Uterus (tissue), 2 donors: Measurements from ENCODE around the gene FAM216A.

Source experiments
- POLR2A ChIP-seq, 2 donors: fragments of 450-650 bp; IDR thresholded peaks; one replicate each; pipeline ENCODE4 v1.6.1; 2016; ENCODE audit warnings: antibody characterized with exemption in 2 of 2, mild to moderate bottlenecking in 1 of 2, moderate library complexity in 1 of 2
- TF ChIP-seq, protein P1 (sequence below), 4 experiments: fragments of 200-600 bp in 2 of 4; fragments of 450-650 bp in 2 of 4; sonication (generic) in 2 of 4; IDR thresholded peaks; one replicate each; pipeline ENCODE4 v1.5.1; 2016 to 2019; ENCODE audit warnings: antibody characterized with exemption in 4 of 4, mild to moderate bottlenecking in 2 of 4, moderate library complexity in 1 of 4

DNA sequence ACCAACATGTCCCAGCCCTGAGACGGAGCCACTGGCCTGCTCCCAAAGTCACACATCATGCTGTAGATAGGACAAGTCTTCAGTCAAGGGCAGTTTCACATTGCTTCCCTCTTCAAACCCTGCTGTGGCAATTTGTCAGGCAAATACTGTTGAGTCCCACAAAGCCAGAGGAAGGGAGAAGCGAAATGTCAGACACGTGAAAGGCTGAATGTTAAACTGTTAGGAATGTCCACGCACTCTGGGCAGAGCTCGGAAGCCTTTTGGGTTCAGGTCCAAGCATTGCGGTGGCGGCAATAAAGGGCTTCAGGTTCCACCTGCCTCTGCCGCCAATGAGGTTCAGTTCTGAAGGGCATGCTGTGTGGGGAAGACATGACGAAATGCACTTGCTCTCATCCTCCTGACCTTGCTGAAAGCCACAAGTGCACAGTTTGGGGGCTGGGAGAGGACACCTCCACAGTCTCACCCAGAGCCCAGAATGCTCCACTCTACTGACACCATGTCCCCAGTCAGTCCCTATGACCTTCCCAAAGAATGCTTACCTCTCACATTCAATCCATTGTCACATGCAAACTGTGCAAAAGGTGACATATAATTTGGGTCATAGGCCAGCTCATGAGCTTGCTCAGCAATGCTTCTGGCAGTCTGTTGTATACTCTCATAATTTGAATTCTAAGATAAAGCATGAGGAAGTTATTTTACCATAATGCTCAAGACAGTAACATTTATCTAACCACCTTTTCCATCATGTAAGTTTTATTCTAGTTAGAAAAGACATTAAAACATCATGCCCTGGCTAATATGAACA, 69.2 kb downstream of the FAM216A start:
- TF ChIP-seq, protein P1, sequence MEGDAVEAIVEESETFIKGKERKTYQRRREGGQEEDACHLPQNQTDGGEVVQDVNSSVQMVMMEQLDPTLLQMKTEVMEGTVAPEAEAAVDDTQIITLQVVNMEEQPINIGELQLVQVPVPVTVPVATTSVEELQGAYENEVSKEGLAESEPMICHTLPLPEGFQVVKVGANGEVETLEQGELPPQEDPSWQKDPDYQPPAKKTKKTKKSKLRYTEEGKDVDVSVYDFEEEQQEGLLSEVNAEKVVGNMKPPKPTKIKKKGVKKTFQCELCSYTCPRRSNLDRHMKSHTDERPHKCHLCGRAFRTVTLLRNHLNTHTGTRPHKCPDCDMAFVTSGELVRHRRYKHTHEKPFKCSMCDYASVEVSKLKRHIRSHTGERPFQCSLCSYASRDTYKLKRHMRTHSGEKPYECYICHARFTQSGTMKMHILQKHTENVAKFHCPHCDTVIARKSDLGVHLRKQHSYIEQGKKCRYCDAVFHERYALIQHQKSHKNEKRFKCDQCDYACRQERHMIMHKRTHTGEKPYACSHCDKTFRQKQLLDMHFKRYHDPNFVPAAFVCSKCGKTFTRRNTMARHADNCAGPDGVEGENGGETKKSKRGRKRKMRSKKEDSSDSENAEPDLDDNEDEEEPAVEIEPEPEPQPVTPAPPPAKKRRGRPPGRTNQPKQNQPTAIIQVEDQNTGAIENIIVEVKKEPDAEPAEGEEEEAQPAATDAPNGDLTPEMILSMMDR (IDR thresholded peaks at IDR 0.05) = no peak
- no peak for TF ChIP-seq POLR2A (IDR thresholded peaks at IDR 0.05)
